HUES48 (cell line): ENCODE data around the gene SH3BGRL.

Experiments
- H3K27ac ChIP-seq: one replicate; pipeline ENCODE4 v1.7.0; 2013; ENCODE audit warnings: low read depth, low read length, inconsistent platforms
- H3K27me3 ChIP-seq: 2 replicates; pipeline ENCODE4 v1.6.1; 2013; ENCODE audit warnings: mild to moderate bottlenecking, low read length; ENCODE audit not compliant: control insufficient read depth, insufficient read depth
- H3K36me3 ChIP-seq: 2 replicates; pipeline ENCODE4 v1.6.1; 2013; ENCODE audit warnings: low read length; ENCODE audit not compliant: control insufficient read depth, insufficient read depth
- H3K4me1 ChIP-seq: 2 replicates; pipeline ENCODE4 v1.6.1; 2013; ENCODE audit warnings: mild to moderate bottlenecking, low read length; ENCODE audit not compliant: control insufficient read depth, insufficient read depth
- H3K4me3 ChIP-seq: 2 replicates; pipeline ENCODE4 v1.5.1; 2013; ENCODE audit warnings: mild to moderate bottlenecking, low read depth, low read length
- H3K9ac ChIP-seq: 2 replicates; pipeline ENCODE4 v1.6.1; 2013; ENCODE audit warnings: mild to moderate bottlenecking, low read depth, low read length, moderate library complexity
- H3K9me3 ChIP-seq: 2 replicates; pipeline ENCODE4 v1.6.1; 2013; ENCODE audit warnings: low read length; ENCODE audit not compliant: control insufficient read depth, insufficient read depth

The SH3BGRL gene

GRCh38 chrX:81215685-81216084, 13.8 kb downstream of the SH3BGRL start:
- H3K4me1 ChIP-seq: no peaks in the 10 kb centered on the region
- no peaks in the 10 kb centered on the region for H3K27me3 ChIP-seq

GRCh38 chrX:81229229-81229628, 27.3 kb downstream of the SH3BGRL start:
- H3K4me1 ChIP-seq: peaks cover 9% of the 10 kb centered on the region; the same call in 1 of the 2 replicates
- no peak overlapping the region for H3K27ac ChIP-seq
- no peaks in the 10 kb centered on the region for H3K27me3 ChIP-seq
- no peak overlapping the region for H3K4me3 ChIP-seq
- H3K36me3 ChIP-seq: no peaks in the 10 kb centered on the region
- no peak overlapping the region for H3K9ac ChIP-seq
- H3K9me3 ChIP-seq: peaks cover 38% of the 10 kb centered on the region

More at GRCh38 chrX:81215685-81216084, 13.8 kb downstream of the SH3BGRL start:
- Histone ChIP-seq H3K9me3 (peaks cover 28% of the 10 kb centered on the region), H3K36me3 (peaks cover 3% of the 10 kb centered on the region; the same call in 1 of the 2 replicates), H3K27ac (no peak overlapping the region), H3K4me3 (no peak overlapping the region), H3K9ac (no peak overlapping the region)

DNA sequence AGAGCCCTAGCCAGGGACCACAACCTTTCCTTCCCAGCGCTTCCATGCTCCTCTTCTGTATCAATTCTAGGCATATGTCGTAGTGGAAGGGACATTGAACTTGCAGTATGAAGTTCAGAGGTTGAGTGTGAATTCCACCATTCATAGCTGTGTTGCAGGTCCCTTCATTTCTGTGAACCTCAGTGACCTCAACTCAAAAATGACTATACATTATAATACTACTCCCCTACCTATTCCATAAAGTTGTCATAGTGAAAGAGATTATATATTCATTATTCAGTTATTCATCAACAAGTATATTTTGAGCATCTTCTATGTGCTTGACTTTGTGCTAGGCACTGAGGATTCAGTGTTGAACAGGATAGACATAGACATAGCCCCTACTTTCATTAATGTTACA, 28.0 kb downstream of the SH3BGRL start:
- Histone ChIP-seq H3K9me3 (peaks cover 41% of the 10 kb centered on the region), H3K27me3 (no peaks in the 10 kb centered on the region), H3K36me3 (no peaks in the 10 kb centered on the region), H3K4me3 (no peak overlapping the region), H3K9ac (no peak overlapping the region), H3K4me1 (peaks cover 9% of the 10 kb centered on the region; the same call in 1 of the 2 replicates), H3K27ac (no peak overlapping the region)

DNA sequence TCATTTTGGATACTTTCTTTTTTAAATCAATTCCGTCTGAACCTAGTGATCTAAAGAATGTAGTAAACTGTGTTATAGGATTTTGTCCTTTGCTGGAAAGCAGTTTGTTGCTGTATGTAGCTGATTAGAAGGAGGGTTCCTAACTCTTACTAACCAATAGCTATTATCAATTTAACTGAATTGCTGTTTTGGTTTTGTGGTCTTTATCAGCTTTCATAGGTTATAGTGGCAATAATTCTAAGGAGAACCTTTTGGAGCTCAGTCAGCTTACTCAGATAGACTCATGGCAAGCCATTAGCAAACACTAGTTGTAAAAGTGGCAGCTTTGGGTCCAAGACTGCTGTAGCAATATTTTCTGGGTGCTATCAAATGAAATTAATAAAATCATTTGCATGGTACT, 29.6 kb downstream of the SH3BGRL start:
- Histone ChIP-seq H3K4me3 (no peak overlapping the region), H3K36me3 (no peaks in the 10 kb centered on the region), H3K27me3 (no peaks in the 10 kb centered on the region), H3K9ac (no peak overlapping the region), H3K9me3 (peaks cover 48% of the 10 kb centered on the region), H3K4me1 (peaks cover 9% of the 10 kb centered on the region; the same call in 1 of the 2 replicates), H3K27ac (no peak overlapping the region)

- Histone ChIP-seq H3K36me3 (0 out of 2 replicates have a peak, but pooled peaks cover 2% of the 10 kb centered on the region), H3K27me3 (no peaks in the 10 kb centered on the region), H3K27ac (no peak overlapping the region), H3K9me3 (peaks cover 53% of the 10 kb centered on the region), H3K4me3 (no peak overlapping the region), H3K4me1 (0 out of 2 replicates have a peak, but pooled peaks cover 5% of the 10 kb centered on the region), H3K9ac (no peak overlapping the region)
Observed at GRCh38 chrX:81232218-81232617, 30.3 kb downstream of the SH3BGRL start.

GRCh38 chrX:81237516-81237915, 35.6 kb downstream of the SH3BGRL start:
- Histone ChIP-seq H3K27ac (no peak overlapping the region), H3K9me3 (peaks cover 58% of the 10 kb centered on the region), H3K9ac (no peak overlapping the region), H3K27me3 (no peaks in the 10 kb centered on the region), H3K36me3 (0 out of 2 replicates have a peak, but pooled peaks cover 3% of the 10 kb centered on the region), H3K4me3 (no peak overlapping the region), H3K4me1 (no peaks in the 10 kb centered on the region)

GRCh38 chrX:81238166-81238565, 36.3 kb downstream of the SH3BGRL start:
- peaks cover 52% of the 10 kb centered on the region for H3K9me3 ChIP-seq
- 0 out of 2 replicates have a peak, but pooled peaks cover 3% of the 10 kb centered on the region for H3K36me3 ChIP-seq
- no peaks in the 10 kb centered on the region for H3K27me3 ChIP-seq
- no peak overlapping the region for H3K27ac ChIP-seq
- no peak overlapping the region for H3K4me3 ChIP-seq
- no peak overlapping the region for H3K9ac ChIP-seq
- no peaks in the 10 kb centered on the region for H3K4me1 ChIP-seq

DNA sequence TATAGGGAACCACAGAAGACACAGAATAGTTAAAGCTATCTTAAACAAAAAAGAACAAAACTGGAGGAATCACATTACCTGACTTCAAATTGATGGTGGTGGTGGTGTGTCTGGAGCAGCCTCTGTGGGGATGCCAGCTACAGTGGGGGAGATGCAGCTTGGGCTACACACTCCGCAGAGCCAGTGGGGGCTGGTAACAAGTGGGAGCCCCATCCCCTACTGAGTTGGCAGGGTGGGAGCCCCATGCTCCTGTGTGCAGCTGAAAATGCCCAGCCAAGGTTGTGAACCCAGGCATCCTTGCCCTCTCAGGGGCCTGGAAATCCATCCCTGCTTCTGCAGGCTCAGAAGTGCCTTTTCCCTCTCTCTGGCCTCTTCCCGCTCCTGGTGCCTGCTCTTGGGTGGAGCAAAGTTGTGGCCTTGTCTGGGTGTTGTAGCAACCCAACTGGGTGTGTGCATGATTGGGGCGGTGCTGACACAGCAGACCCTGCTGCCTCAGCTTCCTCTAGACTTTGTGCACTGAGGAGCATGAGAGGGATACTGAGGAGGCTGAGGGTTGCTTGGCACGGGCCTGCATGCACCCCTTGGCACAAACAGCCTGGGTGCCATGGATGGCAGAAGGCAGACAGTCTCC, 38.9 kb downstream of the SH3BGRL start:
- Histone ChIP-seq H3K27me3 (no peaks in the 10 kb centered on the region), H3K4me3 (no peak overlapping the region), H3K9me3 (peaks cover 43% of the 10 kb centered on the region), H3K9ac (no peak overlapping the region), H3K4me1 (no peaks in the 10 kb centered on the region), H3K36me3 (0 out of 2 replicates have a peak, but pooled peaks cover 3% of the 10 kb centered on the region), H3K27ac (no peak overlapping the region)

- H3K36me3 ChIP-seq: 0 out of 2 replicates have a peak, but pooled peaks cover 3% of the 10 kb centered on the region
Observed at GRCh38 chrX:81241753-81242152, 39.9 kb downstream of the SH3BGRL start.

DNA sequence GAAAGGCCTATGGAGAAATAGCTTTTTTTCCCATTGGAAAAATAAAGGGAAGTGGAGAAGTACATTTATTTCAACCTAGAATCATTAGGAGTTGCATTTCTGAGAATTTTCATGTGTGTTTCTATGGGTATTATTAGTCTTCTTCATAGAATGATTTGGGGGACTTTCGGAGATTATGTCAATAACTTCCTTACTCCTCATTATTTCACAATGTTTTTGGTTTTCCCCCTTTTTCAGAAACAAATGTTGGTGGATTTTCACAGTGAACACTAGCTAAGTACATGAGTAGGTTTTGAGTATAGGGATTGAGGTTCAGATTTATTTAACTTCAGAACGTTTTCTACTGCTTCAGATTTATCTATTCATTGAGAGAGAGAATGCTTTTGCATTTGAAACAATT, 54.0 kb downstream of the SH3BGRL start:
- peaks cover 25% of the 10 kb centered on the region for H3K9me3 ChIP-seq
- H3K27ac ChIP-seq: no peak overlapping the region
- no peak overlapping the region for H3K9ac ChIP-seq
- H3K4me3 ChIP-seq: no peak overlapping the region
- H3K36me3 ChIP-seq: no peaks in the 10 kb centered on the region
- peaks cover 25% of the 10 kb centered on the region for H3K4me1 ChIP-seq
- no peaks in the 10 kb centered on the region for H3K27me3 ChIP-seq

More at GRCh38 chrX:81241753-81242152, 39.9 kb downstream of the SH3BGRL start:
- Histone ChIP-seq H3K9ac (no peak overlapping the region), H3K9me3 (peaks cover 40% of the 10 kb centered on the region), H3K4me1 (no peaks in the 10 kb centered on the region), H3K4me3 (no peak overlapping the region), H3K27me3 (no peaks in the 10 kb centered on the region), H3K27ac (no peak overlapping the region)

GRCh38 chrX:81257817-81258216, 55.9 kb downstream of the SH3BGRL start:
- H3K36me3 ChIP-seq: no peaks in the 10 kb centered on the region
- H3K9ac ChIP-seq: no peak overlapping the region
- no peak overlapping the region for H3K4me3 ChIP-seq
- no peaks in the 10 kb centered on the region for H3K27me3 ChIP-seq
- H3K27ac ChIP-seq: no peak overlapping the region
- H3K4me1 ChIP-seq: peaks cover 26% of the 10 kb centered on the region
- H3K9me3 ChIP-seq: peaks cover 29% of the 10 kb centered on the region
